Measurements from ENCODE around the gene FIBCD1. TPM values are rescaled to one million over a fixed set of nuclear protein-coding genes. Genes with fewer than 3 reads are reported as not detected.

Gene FIBCD1
- polyA plus RNA-seq, 1 of the 3 experiments (the other 2 are of a cell fraction), result 1.3 TPM

DNA sequence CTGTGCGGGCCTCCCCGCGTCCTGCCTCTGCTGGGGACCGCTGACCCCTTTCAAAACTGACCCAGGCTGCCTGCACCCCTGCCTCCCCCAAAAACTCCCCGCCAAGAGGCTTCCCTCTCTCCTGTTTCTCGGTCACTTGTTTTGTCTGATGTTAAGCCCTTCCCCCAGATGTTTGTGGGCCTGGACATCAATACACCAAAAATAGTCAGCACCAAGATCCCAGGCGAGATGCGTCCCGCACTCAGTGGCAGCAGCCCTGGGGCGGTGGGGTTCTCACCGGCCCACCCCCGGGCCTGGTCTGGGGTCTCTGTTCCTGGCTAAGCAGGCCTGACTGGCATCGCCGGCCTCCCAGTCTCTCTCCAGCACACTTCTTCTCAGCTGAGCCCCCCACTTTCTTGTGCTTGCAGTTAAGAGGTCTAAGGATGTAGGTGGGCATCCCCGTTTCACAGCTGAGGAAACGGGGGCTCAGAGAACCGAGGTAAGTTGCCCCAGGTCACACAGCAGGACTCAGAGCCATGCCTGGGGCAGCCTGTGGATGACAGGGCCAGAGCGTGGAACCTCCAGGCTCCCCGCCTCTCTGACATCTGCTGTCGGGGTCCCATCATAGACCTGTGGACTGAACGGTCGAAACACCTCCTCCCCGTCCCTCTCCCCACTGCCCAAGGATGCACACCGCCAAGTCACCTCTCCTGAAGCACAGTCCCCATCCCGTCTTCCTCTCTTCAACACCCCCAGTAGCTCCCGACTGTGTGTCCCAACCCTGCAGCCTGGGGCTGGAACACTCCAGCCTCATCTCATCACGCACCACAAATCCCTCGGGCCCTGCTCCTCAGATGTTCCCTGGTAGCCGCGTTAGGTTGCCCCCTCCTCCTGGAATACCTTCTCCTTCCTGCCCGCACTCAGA lies 16.8 kb downstream of the FIBCD1 start:
- no peaks in the 10 kb centered on the region for H3K79me2 ChIP-seq (ENCODE audit: insufficient read depth)
- H3K36me3 ChIP-seq (replicated peaks in 1 of 2; ENCODE audit: control insufficient read depth in 1 of 2, insufficient read depth in 2 of 2, low read length in 1 of 2), result no peaks in the 10 kb centered on the region
- no peaks in the 10 kb centered on the region; a peak in 1 of 4 replicates for H3K4me1 ChIP-seq (ENCODE audit: control insufficient read depth in 1 of 2, insufficient read depth in 2 of 2, low read depth in 1 of 2, low read length in 1 of 2)
- DNase-seq, result no peak
- no peak overlapping the region for H3K27ac ChIP-seq (ENCODE audit: low read depth in 2 of 2, low read length in 1 of 2)
- POLR2A ChIA-PET, result no interaction called here
- H3K9me2 ChIP-seq, result no peaks in the 10 kb centered on the region
- TF ChIP-seq RAD21 (IDR thresholded peaks at IDR 0.05; ENCODE audit: low read length) (no peak), SIN3A (IDR thresholded peaks at IDR 0.05; ENCODE audit: borderline replicate concordance, low read depth, low read length) (no peak), TAF1 (IDR thresholded peaks at IDR 0.05; ENCODE audit: borderline replicate concordance, low read depth, low read length) (no peak), GABPA (IDR thresholded peaks at IDR 0.05; ENCODE audit: low read depth) (no peak), MEF2A (IDR thresholded peaks at IDR 0.05; ENCODE audit: borderline replicate concordance, low read depth) (no peak), POLR2AphosphoS5 (IDR thresholded peaks at IDR 0.05; ENCODE audit: low read depth, low read length) (no peak), FOXM1 (IDR thresholded peaks at IDR 0.05; ENCODE audit: low read depth) (no peak), RXRA (IDR thresholded peaks at IDR 0.05; ENCODE audit: borderline replicate concordance, low read depth) (no peak), JUND (IDR thresholded peaks at IDR 0.05) (no peak), FOXJ3 (CRISPR knock-in tag; IDR thresholded peaks at IDR 0.05) (no peak), TCF12 (IDR thresholded peaks at IDR 0.05) (no peak), TEAD4 (IDR thresholded peaks at IDR 0.05; ENCODE audit: borderline replicate concordance, insufficient read depth) (no peak), NFIC (IDR thresholded peaks at IDR 0.05; ENCODE audit: borderline replicate concordance) (no peak), CHD2 (IDR thresholded peaks at IDR 0.05; ENCODE audit: low read length, partially characterized antibody) (no peak), EZH2phosphoT487 (IDR thresholded peaks at IDR 0.05; ENCODE audit: borderline replicate concordance, low read depth) (no peak), GATA2 (CRISPR knock-in tag; IDR thresholded peaks at IDR 0.05) (no peak)
- TF ChIP-seq, protein P1, sequence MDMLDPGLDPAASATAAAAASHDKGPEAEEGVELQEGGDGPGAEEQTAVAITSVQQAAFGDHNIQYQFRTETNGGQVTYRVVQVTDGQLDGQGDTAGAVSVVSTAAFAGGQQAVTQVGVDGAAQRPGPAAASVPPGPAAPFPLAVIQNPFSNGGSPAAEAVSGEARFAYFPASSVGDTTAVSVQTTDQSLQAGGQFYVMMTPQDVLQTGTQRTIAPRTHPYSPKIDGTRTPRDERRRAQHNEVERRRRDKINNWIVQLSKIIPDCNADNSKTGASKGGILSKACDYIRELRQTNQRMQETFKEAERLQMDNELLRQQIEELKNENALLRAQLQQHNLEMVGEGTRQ (IDR thresholded peaks at IDR 0.05; ENCODE audit: borderline replicate concordance, low read depth, low read length), result no peak
- TF ChIP-seq, protein P2, sequence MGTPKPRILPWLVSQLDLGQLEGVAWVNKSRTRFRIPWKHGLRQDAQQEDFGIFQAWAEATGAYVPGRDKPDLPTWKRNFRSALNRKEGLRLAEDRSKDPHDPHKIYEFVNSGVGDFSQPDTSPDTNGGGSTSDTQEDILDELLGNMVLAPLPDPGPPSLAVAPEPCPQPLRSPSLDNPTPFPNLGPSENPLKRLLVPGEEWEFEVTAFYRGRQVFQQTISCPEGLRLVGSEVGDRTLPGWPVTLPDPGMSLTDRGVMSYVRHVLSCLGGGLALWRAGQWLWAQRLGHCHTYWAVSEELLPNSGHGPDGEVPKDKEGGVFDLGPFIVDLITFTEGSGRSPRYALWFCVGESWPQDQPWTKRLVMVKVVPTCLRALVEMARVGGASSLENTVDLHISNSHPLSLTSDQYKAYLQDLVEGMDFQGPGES (IDR thresholded peaks at IDR 0.05; ENCODE audit: low read depth, low read length), result no peak
- TF ChIP-seq, protein P3, sequence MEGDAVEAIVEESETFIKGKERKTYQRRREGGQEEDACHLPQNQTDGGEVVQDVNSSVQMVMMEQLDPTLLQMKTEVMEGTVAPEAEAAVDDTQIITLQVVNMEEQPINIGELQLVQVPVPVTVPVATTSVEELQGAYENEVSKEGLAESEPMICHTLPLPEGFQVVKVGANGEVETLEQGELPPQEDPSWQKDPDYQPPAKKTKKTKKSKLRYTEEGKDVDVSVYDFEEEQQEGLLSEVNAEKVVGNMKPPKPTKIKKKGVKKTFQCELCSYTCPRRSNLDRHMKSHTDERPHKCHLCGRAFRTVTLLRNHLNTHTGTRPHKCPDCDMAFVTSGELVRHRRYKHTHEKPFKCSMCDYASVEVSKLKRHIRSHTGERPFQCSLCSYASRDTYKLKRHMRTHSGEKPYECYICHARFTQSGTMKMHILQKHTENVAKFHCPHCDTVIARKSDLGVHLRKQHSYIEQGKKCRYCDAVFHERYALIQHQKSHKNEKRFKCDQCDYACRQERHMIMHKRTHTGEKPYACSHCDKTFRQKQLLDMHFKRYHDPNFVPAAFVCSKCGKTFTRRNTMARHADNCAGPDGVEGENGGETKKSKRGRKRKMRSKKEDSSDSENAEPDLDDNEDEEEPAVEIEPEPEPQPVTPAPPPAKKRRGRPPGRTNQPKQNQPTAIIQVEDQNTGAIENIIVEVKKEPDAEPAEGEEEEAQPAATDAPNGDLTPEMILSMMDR (IDR thresholded peaks at IDR 0.05), result no peak
- CTCF ChIA-PET, result interaction anchor here (0.6 to 1.5 kb wide), 4 partner anchors 15 to 221 kb away, joined by 3 to 5 read pairs (median 4); no protein-coding TSS in a partner anchor
- no peaks in the 10 kb centered on the region; the same call in 1 of the 2 replicates for H3K27me3 ChIP-seq (ENCODE audit: insufficient read depth)
- no peaks in the 10 kb centered on the region for H3F3A ChIP-seq (replicated peaks; ENCODE audit: insufficient read depth)
- H3K4me3 ChIP-seq (ENCODE audit: low read depth in 2 of 2, low read length in 1 of 2), result no peak overlapping the region
- H4K20me1 ChIP-seq (ENCODE audit: insufficient read depth), result no peaks in the 10 kb centered on the region
- WGBS (ENCODE audit: low lambda C conversion rate), result 81% methylated on average over 27 of the region's 31 CpGs
- H3K9ac ChIP-seq, result no peak overlapping the region
- H2AFZ ChIP-seq (ENCODE audit: low read depth), result no peak overlapping the region
- no peaks in the 10 kb centered on the region for H3K9me3 ChIP-seq
- H3K4me2 ChIP-seq, result no peak overlapping the region
